ENCODE results near the gene TADA3.
A peak's percentile ranks its signal among the peaks of the same experiment; 100 is the strongest.

TADA3 gene, protein sequence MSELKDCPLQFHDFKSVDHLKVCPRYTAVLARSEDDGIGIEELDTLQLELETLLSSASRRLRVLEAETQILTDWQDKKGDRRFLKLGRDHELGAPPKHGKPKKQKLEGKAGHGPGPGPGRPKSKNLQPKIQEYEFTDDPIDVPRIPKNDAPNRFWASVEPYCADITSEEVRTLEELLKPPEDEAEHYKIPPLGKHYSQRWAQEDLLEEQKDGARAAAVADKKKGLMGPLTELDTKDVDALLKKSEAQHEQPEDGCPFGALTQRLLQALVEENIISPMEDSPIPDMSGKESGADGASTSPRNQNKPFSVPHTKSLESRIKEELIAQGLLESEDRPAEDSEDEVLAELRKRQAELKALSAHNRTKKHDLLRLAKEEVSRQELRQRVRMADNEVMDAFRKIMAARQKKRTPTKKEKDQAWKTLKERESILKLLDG

DNA sequence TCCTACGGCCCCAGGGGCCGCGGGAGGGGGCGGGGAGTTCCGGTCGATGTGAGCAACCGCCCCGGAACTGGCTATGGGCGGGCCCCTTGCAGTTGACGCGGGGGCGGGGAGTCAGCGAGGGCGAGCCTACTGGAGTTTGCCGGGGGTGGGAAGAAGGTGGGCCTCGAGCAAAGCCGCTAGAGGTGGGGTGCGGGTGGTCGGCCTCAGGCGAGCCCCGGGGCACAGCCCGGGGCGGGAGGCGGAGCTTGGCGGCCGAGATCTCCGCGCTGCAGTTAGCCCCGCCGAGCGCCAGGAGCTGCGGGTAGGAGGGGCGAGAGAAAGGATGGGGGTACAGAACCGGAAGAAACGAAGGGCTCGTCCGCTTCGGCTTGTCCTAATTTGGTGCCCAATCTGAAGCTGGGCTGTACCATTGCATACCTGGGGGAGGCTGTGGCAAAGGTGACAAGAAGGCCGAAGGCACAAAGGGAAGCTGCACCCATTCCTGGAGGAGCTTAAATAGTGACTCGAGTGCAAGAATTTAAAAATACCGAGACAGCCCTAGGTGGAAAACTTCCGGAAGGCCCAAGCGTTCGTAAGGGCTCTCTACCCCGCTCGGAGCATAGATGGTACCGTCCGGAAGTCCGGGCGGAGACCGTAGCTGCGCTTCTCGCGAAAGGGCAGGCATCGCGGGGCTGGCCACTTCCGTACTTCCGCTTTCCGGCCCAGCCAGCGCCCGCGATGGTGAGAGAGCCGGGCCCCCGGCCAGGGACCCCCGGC lies at the start of gene TADA3, which contains the start of gene ARPC4:
Gene TADA3 (minus strand): TSS at position 69 of the 756 bp plus-strand sequence. CDS start 1,007 bp downstream, outside the sequence.
Gene ARPC4 (plus strand): TSS at position 678 of the 756 bp plus-strand sequence. CDS start 40 bp downstream, at position 718.
- peak; percentile 91 for DNase-seq (ENCODE audit: extremely low read depth, low read depth)
- TF ChIP-seq, protein P1, sequence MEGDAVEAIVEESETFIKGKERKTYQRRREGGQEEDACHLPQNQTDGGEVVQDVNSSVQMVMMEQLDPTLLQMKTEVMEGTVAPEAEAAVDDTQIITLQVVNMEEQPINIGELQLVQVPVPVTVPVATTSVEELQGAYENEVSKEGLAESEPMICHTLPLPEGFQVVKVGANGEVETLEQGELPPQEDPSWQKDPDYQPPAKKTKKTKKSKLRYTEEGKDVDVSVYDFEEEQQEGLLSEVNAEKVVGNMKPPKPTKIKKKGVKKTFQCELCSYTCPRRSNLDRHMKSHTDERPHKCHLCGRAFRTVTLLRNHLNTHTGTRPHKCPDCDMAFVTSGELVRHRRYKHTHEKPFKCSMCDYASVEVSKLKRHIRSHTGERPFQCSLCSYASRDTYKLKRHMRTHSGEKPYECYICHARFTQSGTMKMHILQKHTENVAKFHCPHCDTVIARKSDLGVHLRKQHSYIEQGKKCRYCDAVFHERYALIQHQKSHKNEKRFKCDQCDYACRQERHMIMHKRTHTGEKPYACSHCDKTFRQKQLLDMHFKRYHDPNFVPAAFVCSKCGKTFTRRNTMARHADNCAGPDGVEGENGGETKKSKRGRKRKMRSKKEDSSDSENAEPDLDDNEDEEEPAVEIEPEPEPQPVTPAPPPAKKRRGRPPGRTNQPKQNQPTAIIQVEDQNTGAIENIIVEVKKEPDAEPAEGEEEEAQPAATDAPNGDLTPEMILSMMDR (IDR thresholded peaks at IDR 0.05; ENCODE audit: low read depth, low read length, missing control alignments): no peak
- H3K4me3 ChIP-seq (replicated peaks; ENCODE audit: low read depth, low read length): peak within 1 kb of the TSS; percentile 81

DNA sequence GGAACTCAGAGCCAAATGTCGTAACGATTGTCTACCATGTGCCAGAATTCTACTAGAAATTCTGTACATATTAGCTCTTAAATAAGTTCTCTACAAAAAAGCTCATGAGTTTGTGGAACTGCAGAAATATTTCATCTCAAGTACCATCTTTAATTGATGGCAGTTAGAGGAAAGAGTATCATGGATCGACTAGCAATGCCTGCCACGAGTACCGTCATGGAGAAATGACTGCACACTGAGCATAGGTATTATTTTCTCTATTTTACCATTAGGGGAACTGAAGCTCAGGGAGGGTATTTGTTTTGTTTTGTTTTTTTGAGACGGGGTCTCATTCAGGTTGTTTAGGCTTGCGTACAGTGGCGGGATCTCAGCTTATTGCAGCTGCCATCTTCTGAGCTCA lies 48.7 kb upstream of the TADA3 start:
- no peak overlapping the region for H3K4me3 ChIP-seq (replicated peaks; ENCODE audit: low read depth, low read length)
- no peak for DNase-seq (ENCODE audit: extremely low read depth, low read depth)
- TF ChIP-seq, protein P1 (IDR thresholded peaks at IDR 0.05; ENCODE audit: low read depth, low read length, missing control alignments): no peak

DNA sequence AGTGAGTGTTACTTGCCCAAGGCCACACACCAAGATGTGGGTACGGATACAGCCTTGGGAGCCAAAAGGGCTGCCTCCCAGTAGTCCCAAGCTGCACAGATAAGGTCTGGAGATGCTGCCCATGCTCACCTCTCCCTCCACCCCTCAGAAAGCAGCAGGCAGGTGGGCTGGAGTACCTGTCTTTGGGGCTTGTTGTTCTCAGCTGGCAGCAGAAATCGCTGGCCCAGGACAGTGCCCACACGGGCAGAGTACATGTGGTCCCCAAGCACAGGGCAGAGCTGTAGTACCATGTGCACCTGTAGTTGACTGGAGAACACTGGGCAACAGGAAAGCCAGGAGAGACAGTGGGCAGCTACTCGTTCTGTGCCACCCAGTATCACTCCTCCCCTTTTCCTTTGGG lies 46.6 kb upstream of the TADA3 start:
- H3K4me3 ChIP-seq (replicated peaks; ENCODE audit: low read depth, low read length): no peak overlapping the region
- TF ChIP-seq, protein P1 (IDR thresholded peaks at IDR 0.05; ENCODE audit: low read depth, low read length, missing control alignments): no peak
- no peak for DNase-seq (ENCODE audit: extremely low read depth, low read depth)

DNA sequence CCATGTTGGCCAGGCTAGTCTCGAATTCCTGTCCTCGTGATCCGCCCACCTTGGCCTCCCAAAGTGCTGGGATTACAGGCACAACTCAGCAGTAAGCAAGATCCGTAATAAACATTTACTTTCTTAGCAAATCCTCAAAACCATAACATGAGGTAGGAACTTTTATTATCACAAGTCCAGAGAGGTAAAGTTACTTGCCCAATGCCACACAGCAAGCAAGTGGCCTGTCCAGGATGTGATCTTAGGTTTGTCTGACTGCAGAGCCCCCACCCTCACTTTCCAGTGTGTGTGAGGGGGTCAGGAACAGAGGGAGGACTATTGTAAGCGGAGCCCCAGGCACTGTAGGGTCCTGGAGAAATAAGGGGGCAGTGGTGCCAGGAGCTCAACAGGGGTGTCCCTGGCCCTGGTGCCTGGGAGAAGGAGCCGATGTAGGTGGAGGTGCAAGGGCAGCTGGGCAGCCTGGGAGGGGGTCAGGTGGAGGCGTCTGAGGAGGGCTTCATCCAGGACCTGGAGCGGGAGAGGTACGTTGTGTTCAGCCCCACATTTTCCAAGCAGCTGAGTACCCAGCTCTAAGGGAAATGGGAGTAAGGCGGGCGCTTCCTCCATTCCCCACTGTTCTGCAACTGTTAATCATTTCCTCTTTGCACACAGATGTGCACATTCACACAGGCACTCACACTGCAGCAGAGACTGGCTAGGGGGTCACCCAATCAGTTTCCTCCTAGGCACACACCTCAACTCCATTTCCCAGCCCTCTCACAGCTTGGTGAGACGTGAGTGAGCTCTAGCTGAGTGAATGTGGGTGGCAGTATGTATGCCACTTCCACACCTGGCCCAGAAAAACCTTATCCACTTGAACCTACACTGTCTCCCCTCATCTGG lies 45.7 kb upstream of the TADA3 start:
- no peak for DNase-seq (ENCODE audit: extremely low read depth, low read depth)
- H3K4me3 ChIP-seq (replicated peaks; ENCODE audit: low read depth, low read length): no peak overlapping the region
- TF ChIP-seq, protein P1 (IDR thresholded peaks at IDR 0.05; ENCODE audit: low read depth, low read length, missing control alignments): no peak

DNA sequence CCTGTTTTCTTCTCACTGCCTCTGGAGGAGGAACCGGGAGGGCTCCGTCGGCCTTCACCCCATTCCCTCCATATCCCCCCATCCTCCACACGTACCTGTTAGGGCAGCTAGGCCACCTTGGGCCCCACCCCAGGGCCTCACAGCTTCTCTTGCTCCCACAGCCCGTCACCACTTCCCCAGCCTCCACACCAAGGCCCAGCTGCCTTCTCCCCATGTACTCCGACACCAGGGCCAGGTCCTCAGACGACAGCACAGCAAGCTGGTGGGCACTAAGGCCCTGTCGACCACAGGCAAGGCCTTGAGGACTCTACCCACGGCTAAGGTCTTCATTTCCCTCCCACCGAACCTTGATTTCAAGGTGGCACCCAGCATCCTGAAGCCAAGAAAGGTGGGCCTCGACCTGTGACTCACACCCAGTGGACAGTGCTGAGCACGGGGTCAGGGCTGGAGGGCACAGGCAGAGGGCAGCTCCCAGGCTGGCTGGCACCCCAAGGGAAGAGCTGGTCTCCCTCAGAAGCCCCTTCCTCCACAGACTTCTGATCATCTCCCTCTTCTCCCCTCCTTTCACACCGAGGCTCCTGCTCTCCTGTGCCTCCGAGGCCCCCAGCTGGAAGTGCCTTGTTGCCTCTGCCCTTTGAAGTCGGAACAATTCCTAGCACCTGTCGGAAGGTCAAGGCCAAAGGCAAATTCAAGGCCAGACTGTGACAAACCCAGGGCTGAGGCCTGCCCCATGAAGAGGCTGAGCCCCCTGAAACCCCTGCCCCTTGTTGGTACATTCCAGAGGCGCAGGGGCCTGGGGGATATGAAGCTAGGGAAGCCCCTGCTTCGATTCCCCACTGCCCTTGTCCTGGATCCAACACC lies 42.5 kb upstream of the TADA3 start:
- no peak overlapping the region for H3K4me3 ChIP-seq (replicated peaks; ENCODE audit: low read depth, low read length)
- no peak for DNase-seq (ENCODE audit: extremely low read depth, low read depth)

More for the DNA sequence above, 42.5 kb upstream of the TADA3 start:
- TF ChIP-seq, protein P1 (IDR thresholded peaks at IDR 0.05; ENCODE audit: low read depth, low read length, missing control alignments): no peak
